ENCODE data around the gene SQSTM1. TPM values are rescaled to one million over a fixed set of nuclear protein-coding genes. Genes with fewer than 3 reads are reported as not detected.

The SQSTM1 gene
- total and polyA plus RNA-seq, 2 donors (not counting 1 experiment from before 2014, with no cell fraction given) = 72.2 to 400 TPM

GRCh38 chr5:179817470-179817840, 3.2 kb upstream of the SQSTM1 start:
- H3K4me3 ChIP-seq (ENCODE audit: control extremely low read depth in 1 of 5, extremely low read depth in 1 of 5, insufficient read depth in 1 of 5, low read depth in 2 of 5, low read length in 4 of 5) = peak overlapping the region in 4 of 5 experiments; percentile 15 to 60 (median 42)
- H3K4me1 Mint-ChIP-seq = peaks cover 43% of the 10 kb centered on the region
- H3K79me2 ChIP-seq (ENCODE audit: control insufficient read depth, insufficient read depth, low read length) = peaks cover 32% of the 10 kb centered on the region
- peak overlapping the region; percentile 39 for H3K9ac ChIP-seq (ENCODE audit: low read length)
- POLR2A ChIA-PET = interaction anchor here (1.0 kb wide), 1 partner anchor 10 kb away, joined by 3 read pairs; no protein-coding TSS in a partner anchor
- H3K27ac Mint-ChIP-seq = peak overlapping the region; percentile 59
- H3K4me2 ChIP-seq (replicated peaks; ENCODE audit: low read depth, low read length, poor library complexity, severe bottlenecking) = peak overlapping the region; percentile 87
- DNase-seq = no peak
- WGBS (ENCODE audit: insufficient coverage) = 86% methylated on average over 2 of the region's 8 CpGs
- peaks cover 0 to 6% (median 0%) of the 10 kb centered on the region in 4 experiments for H3K27me3 ChIP-seq (replicated peaks in 1 of 4; ENCODE audit: control extremely low read depth in 1 of 4, control insufficient read depth in 3 of 4, insufficient read depth in 4 of 4, low read length in 3 of 4)
- peaks cover 17% of the 10 kb centered on the region for H4K20me1 ChIP-seq (ENCODE audit: control insufficient read depth, insufficient read depth, low read length, poor library complexity, severe bottlenecking)
- H2AFZ ChIP-seq (ENCODE audit: insufficient read depth, low read depth, low read length, poor library complexity, severe bottlenecking) = peak overlapping the region; percentile 75
- H3K9me3 ChIP-seq (ENCODE audit: control extremely low read depth in 1 of 3, control insufficient read depth in 2 of 3, insufficient read depth in 1 of 3, low read length in 2 of 3) = peaks cover 0 to 3% (median 0%) of the 10 kb centered on the region in 3 donors
- intact Hi-C loops (cut with micrococcal nuclease) = loop anchor here (5.0 kb wide), 2 partner anchors 255 to 265 kb away; partner anchors contain the start of genes RNF130 and RUFY1
- H3K4me3 Mint-ChIP-seq = peak overlapping the region; percentile 91
- no peaks in the 10 kb centered on the region for H3K9me3 Mint-ChIP-seq (ENCODE audit: insufficient read depth)
- ATAC-seq (ENCODE audit: low read depth) = no peak
- H3K36me3 ChIP-seq (replicated peaks in 1 of 2; ENCODE audit: control extremely low read depth in 1 of 2, control insufficient read depth in 1 of 2, extremely low read depth in 1 of 2, insufficient read depth in 2 of 2, low read length in 1 of 2) = peaks cover 0 to 9% of the 10 kb centered on the region in 2 experiments
- no peaks in the 10 kb centered on the region for H3K27me3 Mint-ChIP-seq
- H3K27ac ChIP-seq (ENCODE audit: low read length in 2 of 2) = no peak overlapping the region
- H3K4me1 ChIP-seq (ENCODE audit: control insufficient read depth in 2 of 2, insufficient read depth in 2 of 2, low read length in 2 of 2) = peaks cover 39 to 48% of the 10 kb centered on the region in 2 donors
- TF ChIP-seq, protein P1, sequence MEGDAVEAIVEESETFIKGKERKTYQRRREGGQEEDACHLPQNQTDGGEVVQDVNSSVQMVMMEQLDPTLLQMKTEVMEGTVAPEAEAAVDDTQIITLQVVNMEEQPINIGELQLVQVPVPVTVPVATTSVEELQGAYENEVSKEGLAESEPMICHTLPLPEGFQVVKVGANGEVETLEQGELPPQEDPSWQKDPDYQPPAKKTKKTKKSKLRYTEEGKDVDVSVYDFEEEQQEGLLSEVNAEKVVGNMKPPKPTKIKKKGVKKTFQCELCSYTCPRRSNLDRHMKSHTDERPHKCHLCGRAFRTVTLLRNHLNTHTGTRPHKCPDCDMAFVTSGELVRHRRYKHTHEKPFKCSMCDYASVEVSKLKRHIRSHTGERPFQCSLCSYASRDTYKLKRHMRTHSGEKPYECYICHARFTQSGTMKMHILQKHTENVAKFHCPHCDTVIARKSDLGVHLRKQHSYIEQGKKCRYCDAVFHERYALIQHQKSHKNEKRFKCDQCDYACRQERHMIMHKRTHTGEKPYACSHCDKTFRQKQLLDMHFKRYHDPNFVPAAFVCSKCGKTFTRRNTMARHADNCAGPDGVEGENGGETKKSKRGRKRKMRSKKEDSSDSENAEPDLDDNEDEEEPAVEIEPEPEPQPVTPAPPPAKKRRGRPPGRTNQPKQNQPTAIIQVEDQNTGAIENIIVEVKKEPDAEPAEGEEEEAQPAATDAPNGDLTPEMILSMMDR (IDR thresholded peaks at IDR 0.05) = no peak
- TF ChIP-seq EZH2 (IDR thresholded peaks at IDR 0.05; ENCODE audit: borderline replicate concordance, insufficient read depth, low read depth, low read length, poor library complexity, severe bottlenecking) = no peak
- CTCF ChIA-PET = no interaction called here

Data from B cell (primary cell).